Vagina (tissue), 2 donors: ENCODE results near the gene UBE2F.

Experiments used
- POLR2AphosphoS5 ChIP-seq, 2 donors: sonication (generic); formaldehyde crosslinking; IDR thresholded peaks; one replicate each; pipeline ENCODE4 v1.9.0; 2017; ENCODE audit warnings: antibody characterized with exemption in 2 of 2, mild to moderate bottlenecking in 2 of 2, low read depth in 1 of 2; ENCODE audit not compliant: insufficient read depth in 1 of 2
- TF ChIP-seq, protein P1 (sequence below), 3 experiments: fragments of 450-650 bp in 2 of 3; fragments of 200-600 bp in 1 of 3; sonication (generic) in 1 of 3; IDR thresholded peaks; one replicate each; pipeline ENCODE4 v1.5.1; 2017 to 2019; ENCODE audit warnings: antibody characterized with exemption in 3 of 3, mild to moderate bottlenecking in 2 of 3, moderate library complexity in 2 of 3

DNA sequence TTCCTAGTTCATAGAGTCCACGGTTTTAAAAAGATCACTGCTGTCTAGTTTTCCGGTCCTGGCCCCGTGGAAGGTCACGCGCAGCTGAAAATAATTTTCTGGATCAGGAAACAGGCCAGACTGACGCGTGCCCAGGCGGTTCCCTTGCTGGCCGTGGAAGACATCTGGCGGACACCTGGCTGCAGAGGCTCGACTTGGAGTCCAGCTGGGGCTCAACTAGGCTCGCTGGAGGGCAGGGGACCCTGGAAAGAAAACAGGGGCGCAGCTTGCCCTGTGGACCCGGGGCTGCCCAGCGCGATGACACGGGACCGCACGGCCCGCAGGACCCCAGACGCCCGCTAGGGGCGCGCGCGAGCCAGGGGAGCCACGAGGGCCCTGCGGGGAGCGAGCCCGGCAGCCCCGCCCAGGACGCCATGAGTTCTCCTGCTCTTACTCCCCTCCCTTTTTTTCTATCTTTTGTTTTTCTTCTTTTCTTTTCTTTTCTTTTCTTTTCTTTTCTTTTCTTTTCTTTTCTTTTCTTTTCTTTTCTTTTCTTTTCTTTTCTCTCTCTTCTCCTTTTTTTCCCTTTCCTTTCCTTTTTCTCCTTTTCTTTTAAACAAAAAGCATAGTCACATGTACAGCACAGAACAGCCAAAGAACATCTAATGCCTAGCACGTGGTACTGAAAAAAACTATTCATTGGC lies 43.2 kb upstream of the UBE2F start:
- TF ChIP-seq, protein P1, sequence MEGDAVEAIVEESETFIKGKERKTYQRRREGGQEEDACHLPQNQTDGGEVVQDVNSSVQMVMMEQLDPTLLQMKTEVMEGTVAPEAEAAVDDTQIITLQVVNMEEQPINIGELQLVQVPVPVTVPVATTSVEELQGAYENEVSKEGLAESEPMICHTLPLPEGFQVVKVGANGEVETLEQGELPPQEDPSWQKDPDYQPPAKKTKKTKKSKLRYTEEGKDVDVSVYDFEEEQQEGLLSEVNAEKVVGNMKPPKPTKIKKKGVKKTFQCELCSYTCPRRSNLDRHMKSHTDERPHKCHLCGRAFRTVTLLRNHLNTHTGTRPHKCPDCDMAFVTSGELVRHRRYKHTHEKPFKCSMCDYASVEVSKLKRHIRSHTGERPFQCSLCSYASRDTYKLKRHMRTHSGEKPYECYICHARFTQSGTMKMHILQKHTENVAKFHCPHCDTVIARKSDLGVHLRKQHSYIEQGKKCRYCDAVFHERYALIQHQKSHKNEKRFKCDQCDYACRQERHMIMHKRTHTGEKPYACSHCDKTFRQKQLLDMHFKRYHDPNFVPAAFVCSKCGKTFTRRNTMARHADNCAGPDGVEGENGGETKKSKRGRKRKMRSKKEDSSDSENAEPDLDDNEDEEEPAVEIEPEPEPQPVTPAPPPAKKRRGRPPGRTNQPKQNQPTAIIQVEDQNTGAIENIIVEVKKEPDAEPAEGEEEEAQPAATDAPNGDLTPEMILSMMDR (IDR thresholded peaks at IDR 0.05): peak; percentile 76 to 96 (median 95)
- TF ChIP-seq POLR2AphosphoS5 (IDR thresholded peaks at IDR 0.05; ENCODE audit: insufficient read depth in 1 of 2, low read depth in 1 of 2): peak; percentile 6 to 80
